ENCODE measurements around the gene ASF1B.
A peak's percentile ranks its signal among the peaks of the same experiment; 100 is the strongest.

Gene ASF1B

DNA sequence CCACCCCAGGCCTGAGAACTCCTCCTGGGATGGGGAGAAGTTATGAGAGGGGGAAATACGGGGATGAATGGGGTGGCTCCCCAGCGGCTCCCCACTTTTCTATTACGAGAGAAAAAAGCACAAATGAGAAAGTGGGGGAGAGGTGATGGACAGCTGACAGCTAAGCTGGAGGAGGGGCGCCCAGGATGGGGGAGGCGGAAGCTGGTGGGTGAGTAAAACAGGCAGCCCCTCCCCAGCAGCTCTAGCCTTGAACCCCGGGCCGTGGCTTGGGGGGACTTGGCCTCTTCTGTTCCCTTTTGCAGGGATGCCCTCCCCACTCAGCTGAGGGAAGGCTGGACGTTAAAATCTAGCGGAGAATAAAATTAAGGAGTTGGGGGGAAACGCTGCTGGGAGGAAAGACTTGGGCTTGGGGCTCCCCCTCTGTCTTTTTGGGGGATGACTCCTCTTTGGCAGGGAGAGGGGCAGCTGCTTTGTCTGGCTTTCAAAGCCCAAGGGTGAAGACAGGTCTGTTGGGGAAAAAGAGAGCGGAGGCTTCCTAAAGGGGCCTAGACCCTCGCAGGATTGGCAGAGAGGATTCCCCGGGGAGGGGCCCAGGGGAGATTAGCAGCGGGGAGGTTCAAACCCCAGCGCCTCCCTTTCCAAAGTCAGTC, 44.5 kb downstream of the ASF1B start:
- Histone ChIP-seq H3K27ac (ENCODE audit: low read length) (no peak overlapping the region), H3K4me2 (ENCODE audit: low read depth, low read length) (peak overlapping the region; percentile 100), H3K27me3 (replicated peaks; ENCODE audit: insufficient read depth, low read length) (no peaks in the 10 kb centered on the region), H3K4me3 (ENCODE audit: low read length) (peak overlapping the region; percentile 95), H2AFZ (ENCODE audit: low read length) (no peak overlapping the region), H3K9me3 (replicated peaks; ENCODE audit: insufficient read depth, low read length) (no peaks in the 10 kb centered on the region), H3K36me3 (replicated peaks; ENCODE audit: insufficient read depth, low read length) (no peaks in the 10 kb centered on the region), H3K9ac (ENCODE audit: low read length) (peak overlapping the region; percentile 78; the same call in 1 of the 2 replicates), H3K79me2 (ENCODE audit: low read length) (no peaks in the 10 kb centered on the region), H3K9me2 (replicated peaks; ENCODE audit: insufficient read depth, low read length) (no peaks in the 10 kb centered on the region), H3K4me1 (ENCODE audit: low read length) (peaks cover 3% of the 10 kb centered on the region; the same call in 1 of the 2 replicates), H4K20me1 (ENCODE audit: insufficient read depth, low read length) (no peaks in the 10 kb centered on the region), H3F3A (ENCODE audit: insufficient read depth, low read length) (no peaks in the 10 kb centered on the region; the same call in 1 of the 2 replicates)
- no peak for DNase-seq
- TF ChIP-seq EZH2phosphoT487 (IDR thresholded peaks at IDR 0.05; ENCODE audit: low read length), result no peak

DNA sequence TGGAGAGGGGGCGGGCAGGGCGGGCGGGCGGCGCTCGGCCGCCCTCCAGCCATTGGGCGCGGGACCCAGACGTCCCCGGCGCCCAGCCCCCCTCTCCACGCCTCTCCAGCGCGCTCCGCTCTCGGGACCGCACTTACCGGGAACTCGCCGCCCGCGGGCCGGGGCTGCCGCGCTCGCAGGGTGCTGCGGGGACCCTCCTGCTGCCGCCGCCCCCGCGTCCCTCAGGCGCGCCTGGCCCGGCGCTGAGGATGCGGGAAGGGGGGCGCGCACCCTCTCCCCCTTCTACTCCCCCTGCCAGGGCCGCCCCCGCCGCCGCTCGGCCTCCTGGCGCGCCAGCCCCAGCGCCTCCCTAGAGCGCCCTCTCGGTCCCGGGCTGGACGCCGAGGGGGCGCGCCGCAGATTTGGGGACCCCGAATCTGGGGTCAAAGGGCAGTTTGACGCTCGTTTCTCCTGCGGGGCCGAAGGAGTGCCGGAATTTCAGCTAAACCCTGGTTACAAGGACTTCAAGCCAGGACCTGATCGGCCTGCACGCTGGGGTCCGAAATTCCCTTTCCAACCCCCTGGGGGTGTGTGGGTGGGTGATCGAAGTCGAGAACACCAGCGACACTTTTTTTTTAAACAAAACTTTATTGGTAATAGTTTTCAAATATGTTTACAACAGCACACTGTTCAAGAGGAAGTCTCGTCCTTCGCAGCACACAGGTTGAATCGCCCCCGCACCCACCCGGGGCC, 45.1 kb downstream of the ASF1B start:
- Histone ChIP-seq H3K79me2 (ENCODE audit: low read length) (no peaks in the 10 kb centered on the region), H3K27ac (ENCODE audit: low read length) (peak overlapping the region; percentile 46; the same call in 1 of the 2 replicates), H3K9me2 (replicated peaks; ENCODE audit: insufficient read depth, low read length) (no peaks in the 10 kb centered on the region), H3K4me1 (ENCODE audit: low read length) (peaks cover 3% of the 10 kb centered on the region; the same call in 1 of the 2 replicates), H3F3A (ENCODE audit: insufficient read depth, low read length) (no peaks in the 10 kb centered on the region; the same call in 1 of the 2 replicates), H3K9me3 (replicated peaks; ENCODE audit: insufficient read depth, low read length) (no peaks in the 10 kb centered on the region), H3K36me3 (replicated peaks; ENCODE audit: insufficient read depth, low read length) (no peaks in the 10 kb centered on the region), H3K27me3 (replicated peaks; ENCODE audit: insufficient read depth, low read length) (no peaks in the 10 kb centered on the region), H2AFZ (ENCODE audit: low read length) (peak overlapping the region; percentile 80), H4K20me1 (ENCODE audit: insufficient read depth, low read length) (no peaks in the 10 kb centered on the region), H3K4me2 (ENCODE audit: low read depth, low read length) (peak overlapping the region; percentile 100), H3K9ac (ENCODE audit: low read length) (peak overlapping the region; percentile 78), H3K4me3 (ENCODE audit: low read length) (peak overlapping the region; percentile 95)
- TF ChIP-seq, protein P1, sequence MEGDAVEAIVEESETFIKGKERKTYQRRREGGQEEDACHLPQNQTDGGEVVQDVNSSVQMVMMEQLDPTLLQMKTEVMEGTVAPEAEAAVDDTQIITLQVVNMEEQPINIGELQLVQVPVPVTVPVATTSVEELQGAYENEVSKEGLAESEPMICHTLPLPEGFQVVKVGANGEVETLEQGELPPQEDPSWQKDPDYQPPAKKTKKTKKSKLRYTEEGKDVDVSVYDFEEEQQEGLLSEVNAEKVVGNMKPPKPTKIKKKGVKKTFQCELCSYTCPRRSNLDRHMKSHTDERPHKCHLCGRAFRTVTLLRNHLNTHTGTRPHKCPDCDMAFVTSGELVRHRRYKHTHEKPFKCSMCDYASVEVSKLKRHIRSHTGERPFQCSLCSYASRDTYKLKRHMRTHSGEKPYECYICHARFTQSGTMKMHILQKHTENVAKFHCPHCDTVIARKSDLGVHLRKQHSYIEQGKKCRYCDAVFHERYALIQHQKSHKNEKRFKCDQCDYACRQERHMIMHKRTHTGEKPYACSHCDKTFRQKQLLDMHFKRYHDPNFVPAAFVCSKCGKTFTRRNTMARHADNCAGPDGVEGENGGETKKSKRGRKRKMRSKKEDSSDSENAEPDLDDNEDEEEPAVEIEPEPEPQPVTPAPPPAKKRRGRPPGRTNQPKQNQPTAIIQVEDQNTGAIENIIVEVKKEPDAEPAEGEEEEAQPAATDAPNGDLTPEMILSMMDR (IDR thresholded peaks at IDR 0.05; ENCODE audit: low read length), result peak; percentile 38
- TF ChIP-seq EZH2 (optimal IDR thresholded peaks at IDR 0.05; ENCODE audit: low read depth, low read length), result no peak
- peak; percentile 49 for DNase-seq

DNA sequence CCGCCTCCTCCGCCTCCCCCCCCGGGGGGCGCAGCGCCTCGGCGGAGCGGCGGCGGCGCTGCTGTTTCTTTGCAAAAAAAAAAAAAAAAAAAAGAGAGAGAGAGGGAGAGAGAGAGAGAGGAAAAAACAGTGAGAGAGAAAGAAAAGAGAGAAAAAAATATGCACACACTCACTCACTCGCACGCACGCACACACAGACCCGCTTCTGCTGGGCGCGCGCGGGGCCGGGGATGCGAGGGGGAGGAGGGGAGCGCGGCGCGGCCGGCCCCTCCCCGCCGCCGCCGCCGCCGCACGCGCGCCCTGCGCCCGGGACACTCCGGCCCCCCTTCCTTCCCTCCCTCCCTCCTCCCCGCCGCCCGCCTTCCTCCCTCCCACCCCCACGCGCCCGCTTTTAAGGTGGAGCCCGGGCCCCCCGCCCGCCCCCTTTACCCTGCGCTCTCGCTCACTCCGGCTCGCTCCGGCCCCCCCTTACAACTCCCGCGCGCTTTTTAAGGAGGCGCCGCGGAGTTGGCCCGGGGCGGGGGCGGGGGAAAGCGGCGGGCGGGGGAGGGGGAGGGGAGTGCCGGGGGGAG, 45.8 kb downstream of the ASF1B start, which contains the start of gene SAMD1:
SAMD1 (minus strand) TSS at position 243 of the 572 bp plus-strand sequence.
- no peaks in the 10 kb centered on the region for H3K27me3 ChIP-seq (replicated peaks; ENCODE audit: insufficient read depth, low read length)
- DNase-seq, result peak; percentile 82
- H3F3A ChIP-seq (ENCODE audit: insufficient read depth, low read length), result no peaks in the 10 kb centered on the region; the same call in 1 of the 2 replicates
- peaks cover 3% of the 10 kb centered on the region; the same call in 1 of the 2 replicates for H3K4me1 ChIP-seq (ENCODE audit: low read length)
- H3K4me2 ChIP-seq (ENCODE audit: low read depth, low read length), result peak within 1 kb of the TSS; percentile 100
- H2AFZ ChIP-seq (ENCODE audit: low read length), result peak within 1 kb of the TSS; percentile 80
- peak within 1 kb of the TSS; percentile 78 for H3K9ac ChIP-seq (ENCODE audit: low read length)
- H4K20me1 ChIP-seq (ENCODE audit: insufficient read depth, low read length), result no peaks in the 10 kb centered on the region
- H3K9me3 ChIP-seq (replicated peaks; ENCODE audit: insufficient read depth, low read length), result no peaks in the 10 kb centered on the region
- TF ChIP-seq EZH2phosphoT487 (IDR thresholded peaks at IDR 0.05; ENCODE audit: low read length) (no peak), EZH2 (optimal IDR thresholded peaks at IDR 0.05; ENCODE audit: low read depth, low read length) (no peak)
- TF ChIP-seq, protein P1 (IDR thresholded peaks at IDR 0.05; ENCODE audit: low read length), result no peak
- H3K27ac ChIP-seq (ENCODE audit: low read length), result peak within 1 kb of the TSS; percentile 46; the same call in 1 of the 2 replicates
- H3K4me3 ChIP-seq (ENCODE audit: low read length), result peak within 1 kb of the TSS; percentile 95
- no peaks in the 10 kb centered on the region for H3K9me2 ChIP-seq (replicated peaks; ENCODE audit: insufficient read depth, low read length)
- no peaks in the 10 kb centered on the region for H3K79me2 ChIP-seq (ENCODE audit: low read length)
- no peaks in the 10 kb centered on the region for H3K36me3 ChIP-seq (replicated peaks; ENCODE audit: insufficient read depth, low read length)

Data from MM.1S (cell line).